ENCODE data around the gene RWDD4.

The RWDD4 gene

GRCh38 chr4:183599284-183599683 is 59.7 kb downstream of the RWDD4 start:
- DNase-seq, result no peak

- DNase-seq, result peak; percentile 27
Observed at GRCh38 chr4:183596067-183596757, 62.8 kb downstream of the RWDD4 start.

- DNase-seq, result no peak
Observed at GRCh38 chr4:183594823-183595222, 64.2 kb downstream of the RWDD4 start.

GRCh38 chr4:183591301-183591700 is 67.7 kb downstream of the RWDD4 start:
- no peak for DNase-seq

All from NCI-H82 (cell line).